Measurements from ENCODE around the gene GPD1L.
A peak's percentile ranks its signal among the peaks of the same experiment; 100 is the strongest.
"Not testable (repeated sequence)": the region's sequence is repeated elsewhere in the genome, so short reads cannot be mapped to it uniquely, and the experiment has no call there.

The GPD1L gene

GRCh38 chr3:32106132-32106928 is at the start of gene GPD1L:
Gene GPD1L, plus strand, starts transcription at chr3:32106620. Its CDS starts 92 bp downstream, at chr3:32106712.
- peak; percentile 71 to 81 for DNase-seq

GRCh38 chr3:32058465-32058864 is 48.0 kb upstream of the GPD1L start:
- not testable (repeated sequence) for DNase-seq

GRCh38 chr3:32062950-32063582 is 43.4 kb upstream of the GPD1L start:
- DNase-seq: no peak

- no peak for DNase-seq
Measured at GRCh38 chr3:32066686-32067085, 39.7 kb upstream of the GPD1L start.

GRCh38 chr3:32074194-32074593 is 32.2 kb upstream of the GPD1L start:
- DNase-seq: not testable (repeated sequence)

- DNase-seq: no peak
Measured at GRCh38 chr3:32076566-32076965, 29.9 kb upstream of the GPD1L start.

GRCh38 chr3:32077260-32078084 is 28.9 kb upstream of the GPD1L start:
- no peak for DNase-seq

- DNase-seq: no peak
Measured at GRCh38 chr3:32078085-32078634, 28.3 kb upstream of the GPD1L start.

GRCh38 chr3:32078864-32079263 is 27.6 kb upstream of the GPD1L start:
- DNase-seq: no peak

- no peak for DNase-seq
Measured at GRCh38 chr3:32082721-32083120, 23.7 kb upstream of the GPD1L start.

- DNase-seq: no peak
Measured at GRCh38 chr3:32083702-32084270, 22.6 kb upstream of the GPD1L start.

- DNase-seq: no peak
Measured at GRCh38 chr3:32084870-32085269, 21.6 kb upstream of the GPD1L start.

- DNase-seq: no peak
Measured at GRCh38 chr3:32086464-32086863, 20.0 kb upstream of the GPD1L start.

GRCh38 chr3:32089476-32089875 is 16.9 kb upstream of the GPD1L start:
- DNase-seq: no peak

GRCh38 chr3:32093204-32093603 is 13.2 kb upstream of the GPD1L start:
- DNase-seq: no peak

GRCh38 chr3:32095431-32095830 is 11.0 kb upstream of the GPD1L start:
- no peak for DNase-seq

- no peak for DNase-seq
Measured at GRCh38 chr3:32097768-32098167, 8.7 kb upstream of the GPD1L start.

GRCh38 chr3:32098528-32098927 is 7.9 kb upstream of the GPD1L start:
- no peak for DNase-seq

- DNase-seq: no peak
Measured at GRCh38 chr3:32100465-32100864, 6.0 kb upstream of the GPD1L start.

GRCh38 chr3:32102289-32102688 is 4.1 kb upstream of the GPD1L start:
- no peak for DNase-seq

- DNase-seq: no peak
Measured at GRCh38 chr3:32104492-32104891, 1.9 kb upstream of the GPD1L start.

GRCh38 chr3:32105291-32106131 is 909 bp upstream of the GPD1L start:
- no peak for DNase-seq
